B cell (primary cell): ENCODE data around the gene RIN3. TPM values are rescaled to one million over a fixed set of nuclear protein-coding genes. Genes with fewer than 3 reads are reported as not detected.

Source experiments
- ATAC-seq: fragments of 200-7000 bp; cut with Tn5 transposase; one replicate; pipeline ENCODE4 v1.10.0; 2021; ENCODE audit warnings: low read depth, mild to moderate bottlenecking, moderate number of reproducible peaks, moderate library complexity
- CTCF ChIA-PET: fragments of 350-600 bp; sonication (Branson Sonifier 250); formaldehyde crosslinking; loops from one replicate; lab custom pipeline; 2021; ENCODE audit warnings: antibody characterized with exemption, inconsistent platforms; lab: Charles Lee
- POLR2A ChIA-PET: fragments of 350-600 bp; sonication (Branson Sonifier 250); formaldehyde crosslinking; loops from one replicate; lab custom pipeline; 2021; ENCODE audit warnings: antibody characterized with exemption; lab: Charles Lee
- DNase-seq: peaks from one replicate; pipeline ENCODE4 v3.0.0; 2013
- H2AFZ ChIP-seq: 2 replicates; pipeline ENCODE4 v1.6.1; 2012; ENCODE audit warnings: mild to moderate bottlenecking, low read depth, low read length; ENCODE audit not compliant: insufficient read depth, poor library complexity, severe bottlenecking
- H3K27ac ChIP-seq, 2 donors: 1 replicate in 1 of 2; 2 replicates in 1 of 2; pipeline ENCODE4 v1.5.1; 2012 to 2013; ENCODE audit warnings: low read length in 2 of 2, mild to moderate bottlenecking in 2 of 2, moderate library complexity in 1 of 2
- H3K27me3 ChIP-seq, 4 experiments: fragments of 200-600 bp in 1 of 4; sonication (generic) in 1 of 4; replicated peaks in 1 of 4; 1 replicate in 2 of 4; 2 replicates in 2 of 4; pipeline versions ENCODE4 v1.6.1 to v1.7.0; 2013 to 2016; ENCODE audit warnings: low read length in 3 of 4, mild to moderate bottlenecking in 2 of 4, mixed read lengths in 1 of 4, moderate library complexity in 1 of 4; ENCODE audit not compliant: insufficient read depth in 4 of 4, control insufficient read depth in 3 of 4; ENCODE audit errors: control extremely low read depth in 1 of 4
- H3K36me3 ChIP-seq, 2 experiments: replicated peaks in 1 of 2; 1 replicate in 1 of 2; 2 replicates in 1 of 2; pipeline versions ENCODE4 v1.6.1 to v1.7.1; 2013; ENCODE audit warnings: low read length in 1 of 2; ENCODE audit not compliant: insufficient read depth in 2 of 2, control insufficient read depth in 1 of 2; ENCODE audit errors: control extremely low read depth in 1 of 2, extremely low read depth in 1 of 2
- H3K4me1 ChIP-seq, 2 donors: fragments of 200-600 bp in 1 of 2; sonication (generic) in 1 of 2; 1 replicate in 1 of 2; 2 replicates in 1 of 2; pipeline versions ENCODE4 v1.5.1 to v1.6.1; 2013 to 2017; ENCODE audit warnings: low read length in 2 of 2; ENCODE audit not compliant: control insufficient read depth in 2 of 2, insufficient read depth in 2 of 2
- H3K4me2 ChIP-seq: replicated peaks from 2 replicates; pipeline ENCODE3; 2012; ENCODE audit warnings: mild to moderate bottlenecking, low read depth, low read length; ENCODE audit not compliant: poor library complexity, severe bottlenecking
- H3K4me3 ChIP-seq, 5 experiments: fragments of 200-600 bp in 1 of 5; sonication (generic) in 1 of 5; 1 replicate in 3 of 5; 2 replicates in 2 of 5; pipeline versions ENCODE4 v1.5.1 to v1.7.0; 2011 to 2016; ENCODE audit warnings: low read length in 4 of 5, mild to moderate bottlenecking in 4 of 5, low read depth in 2 of 5, control low read depth in 1 of 5, moderate library complexity in 1 of 5; ENCODE audit not compliant: insufficient read depth in 1 of 5; ENCODE audit errors: control extremely low read depth in 1 of 5, extremely low read depth in 1 of 5
- H3K79me2 ChIP-seq: fragments of 200-600 bp; sonication (generic); one replicate; pipeline ENCODE4 v1.6.0; 2016; ENCODE audit warnings: low read length; ENCODE audit not compliant: control insufficient read depth, insufficient read depth
- H3K9ac ChIP-seq: fragments of 200-600 bp; sonication (generic); 2 replicates; pipeline ENCODE4 v1.6.1; 2017; ENCODE audit warnings: mild to moderate bottlenecking, low read length, moderate library complexity
- H3K9me3 ChIP-seq, 3 donors: one replicate each; pipeline versions ENCODE4 v1.6.1 to v1.7.1; 2013; ENCODE audit warnings: low read length in 2 of 3; ENCODE audit not compliant: control insufficient read depth in 2 of 3, insufficient read depth in 1 of 3; ENCODE audit errors: control extremely low read depth in 1 of 3
- H4K20me1 ChIP-seq: 2 replicates; pipeline ENCODE4 v1.6.0; 2012; ENCODE audit warnings: mild to moderate bottlenecking, low read length; ENCODE audit not compliant: insufficient read depth, control insufficient read depth, poor library complexity, severe bottlenecking
- H3K27ac Mint-ChIP-seq: one replicate; pipeline ENCODE4 v1.8.0; 2021; ENCODE audit warnings: mixed read lengths
- H3K27me3 Mint-ChIP-seq: one replicate; pipeline ENCODE4 v1.8.0; 2021; ENCODE audit warnings: mixed read lengths
- H3K4me1 Mint-ChIP-seq: one replicate; pipeline ENCODE4 v1.8.0; 2021; ENCODE audit warnings: mixed read lengths
- H3K4me3 Mint-ChIP-seq: one replicate; pipeline ENCODE4 v1.8.0; 2021; ENCODE audit warnings: mixed read lengths
- H3K9me3 Mint-ChIP-seq: one replicate; pipeline ENCODE4 v1.8.0; 2022; ENCODE audit warnings: mixed read lengths; ENCODE audit not compliant: insufficient read depth
- EZH2 ChIP-seq: IDR thresholded peaks from 2 replicates; pipeline ENCODE4 v1.6.1; 2012; ENCODE audit warnings: borderline replicate concordance, low read depth, mild to moderate bottlenecking, moderate library complexity, low read length; ENCODE audit not compliant: insufficient read depth, poor library complexity, severe bottlenecking
- WGBS: methylation state at CpG from one replicate; pipeline ENCODE4 v1.1.5; 2013; ENCODE audit warnings: missing lambda C conversion rate; ENCODE audit not compliant: insufficient coverage; 5-methylcytosine and 5-hydroxymethylcytosine counted together
- intact Hi-C: fragments of 100-400 bp; cut with micrococcal nuclease; formaldehyde crosslinking; loops from one replicate; pipeline ENCODE4 v1.10.0; 2022
- polyA plus RNA-seq: library from polyadenylated mRNA; depleted of rRNA; stranded (reverse); fragments of >200 nt; gene quantifications from 2 replicates; pipeline ENCODE4 v1.2.3, GENCODE V29; 2012
- total RNA-seq, 2 donors: library from RNA; stranded (reverse); fragments of 120-200 nt in 1 of 2; gene quantifications; 1 replicate in 1 of 2; 2 replicates in 1 of 2; pipeline versions ENCODE4 v1.2.3 to v1.2.4, GENCODE V29; 2013 to 2022
- TF ChIP-seq, protein P1 (sequence below): fragments of 200-600 bp; IDR thresholded peaks from one replicate; pipeline ENCODE4 v1.8.0; 2022; ENCODE audit warnings: antibody characterized with exemption, mild to moderate bottlenecking

Gene RIN3
- total and polyA plus RNA-seq, 2 donors (not counting 1 experiment from before 2014, with no cell fraction given) = 62.1 to 123 TPM

DNA sequence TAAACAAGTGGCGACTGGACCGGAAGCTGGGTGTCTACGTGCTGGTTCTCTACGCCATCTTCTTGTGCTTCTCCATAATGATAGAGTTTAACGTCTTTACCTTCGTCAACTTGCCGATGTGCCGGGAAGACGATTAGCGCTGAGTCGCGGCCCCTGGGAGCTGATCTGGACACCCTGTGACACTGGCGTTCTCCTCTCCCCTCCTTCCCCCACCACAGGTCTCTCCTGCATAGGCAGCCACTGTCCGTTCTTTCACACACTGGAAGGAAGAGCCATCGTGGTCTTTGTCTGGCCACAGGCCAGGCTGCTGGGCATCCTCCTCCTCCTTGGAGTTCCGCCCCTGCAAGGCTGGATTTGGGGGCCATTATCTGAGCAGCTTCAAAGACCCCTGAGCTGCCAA, 20.1 kb upstream of the RIN3 start:
- no peak overlapping the region for H3K4me2 ChIP-seq
- ChIA-PET POLR2A (no interaction called here), CTCF (no interaction called here)
- WGBS = 94% methylated on average over 16 of the region's 16 CpGs
- H3K4me1 ChIP-seq = peaks cover 0 to 4% of the 10 kb centered on the region in 2 donors
- no peak overlapping the region for H3K9ac ChIP-seq
- Mint-ChIP-seq H3K27ac (no peak overlapping the region), H3K9me3 (no peaks in the 10 kb centered on the region), H3K4me3 (no peak overlapping the region), H3K27me3 (peaks cover 7% of the 10 kb centered on the region), H3K4me1 (peaks cover 8% of the 10 kb centered on the region)
- H3K4me3 ChIP-seq = no peak overlapping the region
- H3K79me2 ChIP-seq = no peaks in the 10 kb centered on the region
- H3K9me3 ChIP-seq = no peaks in the 10 kb centered on the region
- ATAC-seq (no peak), DNase-seq (no peak)
- H3K27me3 ChIP-seq = no peaks in the 10 kb centered on the region
- no peak overlapping the region for H3K27ac ChIP-seq
- H2AFZ ChIP-seq = no peak overlapping the region
- intact Hi-C loops = no loop called here
- TF ChIP-seq EZH2 = no peak
- TF ChIP-seq, protein P1, sequence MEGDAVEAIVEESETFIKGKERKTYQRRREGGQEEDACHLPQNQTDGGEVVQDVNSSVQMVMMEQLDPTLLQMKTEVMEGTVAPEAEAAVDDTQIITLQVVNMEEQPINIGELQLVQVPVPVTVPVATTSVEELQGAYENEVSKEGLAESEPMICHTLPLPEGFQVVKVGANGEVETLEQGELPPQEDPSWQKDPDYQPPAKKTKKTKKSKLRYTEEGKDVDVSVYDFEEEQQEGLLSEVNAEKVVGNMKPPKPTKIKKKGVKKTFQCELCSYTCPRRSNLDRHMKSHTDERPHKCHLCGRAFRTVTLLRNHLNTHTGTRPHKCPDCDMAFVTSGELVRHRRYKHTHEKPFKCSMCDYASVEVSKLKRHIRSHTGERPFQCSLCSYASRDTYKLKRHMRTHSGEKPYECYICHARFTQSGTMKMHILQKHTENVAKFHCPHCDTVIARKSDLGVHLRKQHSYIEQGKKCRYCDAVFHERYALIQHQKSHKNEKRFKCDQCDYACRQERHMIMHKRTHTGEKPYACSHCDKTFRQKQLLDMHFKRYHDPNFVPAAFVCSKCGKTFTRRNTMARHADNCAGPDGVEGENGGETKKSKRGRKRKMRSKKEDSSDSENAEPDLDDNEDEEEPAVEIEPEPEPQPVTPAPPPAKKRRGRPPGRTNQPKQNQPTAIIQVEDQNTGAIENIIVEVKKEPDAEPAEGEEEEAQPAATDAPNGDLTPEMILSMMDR = no peak
- no peaks in the 10 kb centered on the region for H4K20me1 ChIP-seq
- no peaks in the 10 kb centered on the region for H3K36me3 ChIP-seq

DNA sequence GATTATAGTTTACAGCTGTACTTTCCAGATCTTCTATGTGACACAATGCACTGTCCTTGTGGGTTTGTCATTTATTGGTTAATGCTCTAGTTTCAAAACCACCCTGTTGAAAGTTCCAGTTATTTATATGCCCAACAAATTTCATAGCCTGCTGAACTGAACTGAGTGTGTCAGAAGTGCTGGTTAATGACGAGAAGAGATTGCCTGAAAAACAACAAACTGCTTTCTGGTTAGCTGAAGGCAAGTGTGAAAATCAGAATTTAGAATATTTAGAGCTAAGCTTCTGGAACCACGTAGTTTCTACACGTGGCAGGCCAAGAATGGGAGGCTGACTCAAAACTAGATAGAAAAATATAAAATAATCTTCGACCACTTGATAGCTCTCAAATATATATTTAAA, 19.1 kb upstream of the RIN3 start:
- intact Hi-C loops = no loop called here
- Histone ChIP-seq H3K4me2 (no peak overlapping the region), H3K79me2 (no peaks in the 10 kb centered on the region), H3K4me3 (no peak overlapping the region), H3K4me1 (peaks cover 0 to 4% of the 10 kb centered on the region in 2 donors), H3K9ac (no peak overlapping the region), H3K9me3 (no peaks in the 10 kb centered on the region), H2AFZ (no peak overlapping the region), H3K36me3 (no peaks in the 10 kb centered on the region), H4K20me1 (no peaks in the 10 kb centered on the region), H3K27me3 (no peaks in the 10 kb centered on the region), H3K27ac (no peak overlapping the region)
- Mint-ChIP-seq H3K27me3 (peaks cover 7% of the 10 kb centered on the region), H3K4me1 (peaks cover 4% of the 10 kb centered on the region), H3K4me3 (no peak overlapping the region), H3K27ac (no peak overlapping the region), H3K9me3 (no peaks in the 10 kb centered on the region)
- ATAC-seq = no peak
- WGBS = 100% methylated on average over 1 of the region's 4 CpGs
- TF ChIP-seq EZH2 = no peak
- TF ChIP-seq, protein P1 = no peak
- DNase-seq = no peak
- POLR2A ChIA-PET = no interaction called here
- CTCF ChIA-PET = no interaction called here
